Panc1 (cell line): ENCODE measurements around the gene SMG6.

Experiments used
- POLR2AphosphoS5 ChIP-seq: IDR thresholded peaks from 2 replicates; pipeline ENCODE4 v1.6.1; 2012; ENCODE audit warnings: mild to moderate bottlenecking, low read depth, low read length, moderate library complexity
- TCF7L2 ChIP-seq: IDR thresholded peaks from 2 replicates; pipeline ENCODE4 v1.6.1; 2011; ENCODE audit warnings: mild to moderate bottlenecking, low read depth, low read length, inconsistent platforms
- TF ChIP-seq, protein P1 (sequence below): fragments of 450-650 bp; IDR thresholded peaks from 2 replicates; pipeline ENCODE4 v1.5.1; 2017; ENCODE audit warnings: mild to moderate bottlenecking

DNA sequence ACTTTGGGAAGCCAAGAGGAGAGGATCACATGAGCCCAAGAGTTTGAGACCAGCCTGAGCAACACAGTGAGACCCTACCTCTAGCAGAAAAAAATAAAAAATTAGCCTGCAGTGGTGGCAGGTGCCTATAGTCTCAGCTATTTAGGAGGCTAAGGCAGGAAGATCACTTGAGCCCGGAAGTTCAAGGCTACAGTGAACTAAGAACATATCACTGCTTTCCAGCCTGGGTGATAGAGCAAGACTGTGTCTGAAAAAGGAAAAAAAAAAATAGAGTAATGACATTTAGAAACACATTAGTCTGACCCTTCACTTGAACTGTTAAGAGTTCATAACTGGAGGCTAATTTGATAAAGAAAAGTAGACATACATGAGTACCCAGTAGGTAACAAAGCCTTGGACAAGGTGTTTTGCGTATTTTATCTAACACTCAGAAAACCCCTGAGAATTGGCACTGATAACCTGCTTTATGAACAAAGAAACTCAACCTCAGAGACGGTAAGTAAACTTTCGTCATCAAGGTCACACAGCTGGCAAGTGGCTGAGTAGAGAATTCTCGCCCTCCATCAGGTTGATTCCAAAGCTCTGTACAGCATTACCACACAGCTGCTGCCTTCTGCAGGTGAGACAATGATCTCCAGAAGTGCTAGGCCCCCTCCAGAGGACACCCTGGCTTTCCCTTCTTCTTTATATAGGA, 101.1 kb downstream of the SMG6 start:
- TF ChIP-seq, protein P1, sequence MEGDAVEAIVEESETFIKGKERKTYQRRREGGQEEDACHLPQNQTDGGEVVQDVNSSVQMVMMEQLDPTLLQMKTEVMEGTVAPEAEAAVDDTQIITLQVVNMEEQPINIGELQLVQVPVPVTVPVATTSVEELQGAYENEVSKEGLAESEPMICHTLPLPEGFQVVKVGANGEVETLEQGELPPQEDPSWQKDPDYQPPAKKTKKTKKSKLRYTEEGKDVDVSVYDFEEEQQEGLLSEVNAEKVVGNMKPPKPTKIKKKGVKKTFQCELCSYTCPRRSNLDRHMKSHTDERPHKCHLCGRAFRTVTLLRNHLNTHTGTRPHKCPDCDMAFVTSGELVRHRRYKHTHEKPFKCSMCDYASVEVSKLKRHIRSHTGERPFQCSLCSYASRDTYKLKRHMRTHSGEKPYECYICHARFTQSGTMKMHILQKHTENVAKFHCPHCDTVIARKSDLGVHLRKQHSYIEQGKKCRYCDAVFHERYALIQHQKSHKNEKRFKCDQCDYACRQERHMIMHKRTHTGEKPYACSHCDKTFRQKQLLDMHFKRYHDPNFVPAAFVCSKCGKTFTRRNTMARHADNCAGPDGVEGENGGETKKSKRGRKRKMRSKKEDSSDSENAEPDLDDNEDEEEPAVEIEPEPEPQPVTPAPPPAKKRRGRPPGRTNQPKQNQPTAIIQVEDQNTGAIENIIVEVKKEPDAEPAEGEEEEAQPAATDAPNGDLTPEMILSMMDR = no peak
- TF ChIP-seq TCF7L2 (no peak), POLR2AphosphoS5 (no peak)
